Measurements from ENCODE around the gene TSPEAR.

Gene TSPEAR

DNA sequence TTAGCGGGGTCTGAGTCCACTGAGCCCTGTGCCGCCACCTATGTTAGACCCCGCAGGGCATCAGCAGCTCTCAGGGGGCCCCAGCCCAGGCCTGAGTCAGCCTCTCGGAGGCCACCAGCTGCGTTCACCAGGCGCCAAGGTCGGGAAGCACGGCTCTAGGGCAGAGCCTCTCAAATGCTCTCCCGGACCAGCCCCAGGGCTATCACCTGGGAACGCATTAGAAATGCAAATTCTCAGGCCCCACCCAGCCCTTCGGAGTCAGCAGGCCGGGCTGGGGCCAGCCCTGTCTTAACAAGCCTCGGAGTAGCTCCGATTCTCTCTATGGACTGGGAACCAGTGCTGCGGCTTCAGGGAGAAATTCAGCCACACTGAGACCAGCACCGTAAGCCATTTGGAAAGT lies 37.2 kb upstream of the TSPEAR start:
- DNase-seq (ENCODE audit: low read depth): no peak
- TF ChIP-seq MAX (IDR thresholded peaks at IDR 0.05; ENCODE audit: low read depth, low read length) (no peak), POLR2A (IDR thresholded peaks at IDR 0.05; ENCODE audit: extremely low read depth, insufficient read length) (no peak), MYC (IDR thresholded peaks at IDR 0.05; ENCODE audit: low read depth, low read length) (no peak)
- TF ChIP-seq, protein P1, sequence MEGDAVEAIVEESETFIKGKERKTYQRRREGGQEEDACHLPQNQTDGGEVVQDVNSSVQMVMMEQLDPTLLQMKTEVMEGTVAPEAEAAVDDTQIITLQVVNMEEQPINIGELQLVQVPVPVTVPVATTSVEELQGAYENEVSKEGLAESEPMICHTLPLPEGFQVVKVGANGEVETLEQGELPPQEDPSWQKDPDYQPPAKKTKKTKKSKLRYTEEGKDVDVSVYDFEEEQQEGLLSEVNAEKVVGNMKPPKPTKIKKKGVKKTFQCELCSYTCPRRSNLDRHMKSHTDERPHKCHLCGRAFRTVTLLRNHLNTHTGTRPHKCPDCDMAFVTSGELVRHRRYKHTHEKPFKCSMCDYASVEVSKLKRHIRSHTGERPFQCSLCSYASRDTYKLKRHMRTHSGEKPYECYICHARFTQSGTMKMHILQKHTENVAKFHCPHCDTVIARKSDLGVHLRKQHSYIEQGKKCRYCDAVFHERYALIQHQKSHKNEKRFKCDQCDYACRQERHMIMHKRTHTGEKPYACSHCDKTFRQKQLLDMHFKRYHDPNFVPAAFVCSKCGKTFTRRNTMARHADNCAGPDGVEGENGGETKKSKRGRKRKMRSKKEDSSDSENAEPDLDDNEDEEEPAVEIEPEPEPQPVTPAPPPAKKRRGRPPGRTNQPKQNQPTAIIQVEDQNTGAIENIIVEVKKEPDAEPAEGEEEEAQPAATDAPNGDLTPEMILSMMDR (IDR thresholded peaks at IDR 0.05; ENCODE audit: low read depth, low read length): no peak
- H3K4me3 ChIP-seq (ENCODE audit: low read depth, low read length): no peak overlapping the region

DNA sequence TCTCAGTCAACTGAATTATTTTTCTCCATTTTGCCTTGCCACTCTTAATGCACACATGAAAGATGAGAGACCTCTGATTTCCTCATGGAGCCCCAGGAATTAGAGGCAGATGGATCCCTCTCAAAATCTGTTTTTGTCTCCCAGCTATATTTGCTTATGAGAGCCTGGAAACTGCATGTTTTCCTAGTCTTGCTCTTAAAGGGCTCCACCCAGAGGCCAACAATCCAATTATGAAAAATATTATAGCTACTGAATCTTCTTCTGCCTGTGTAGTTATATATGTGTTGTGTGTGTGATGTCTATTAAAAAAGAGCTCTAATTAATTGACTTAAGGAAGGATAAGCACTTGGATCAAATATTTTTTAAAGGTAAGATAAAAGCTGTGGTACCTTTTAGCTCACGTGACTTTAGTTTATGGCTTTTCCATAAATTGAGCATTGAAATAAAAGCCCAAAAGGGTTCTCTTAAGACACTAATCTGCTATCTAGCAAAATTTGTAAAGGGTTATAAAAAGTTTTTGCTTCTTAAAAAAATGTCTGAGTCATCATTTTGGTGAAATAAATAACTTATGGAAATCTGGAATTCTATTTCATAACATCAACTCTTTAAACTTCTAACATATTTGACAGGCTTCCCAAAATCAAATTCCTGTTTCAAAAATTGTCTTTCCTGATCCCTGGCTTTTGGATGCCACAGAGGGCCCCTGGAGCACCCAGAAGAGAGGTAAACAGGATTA lies 31.2 kb upstream of the TSPEAR start:
- no peak for TF ChIP-seq POLR2A (IDR thresholded peaks at IDR 0.05; ENCODE audit: extremely low read depth, insufficient read length)
- TF ChIP-seq MAX (IDR thresholded peaks at IDR 0.05; ENCODE audit: low read depth, low read length): no peak
- TF ChIP-seq, protein P1 (IDR thresholded peaks at IDR 0.05; ENCODE audit: low read depth, low read length): peak; percentile 33
- TF ChIP-seq MYC (IDR thresholded peaks at IDR 0.05; ENCODE audit: low read depth, low read length): no peak
- no peak overlapping the region for H3K4me3 ChIP-seq (ENCODE audit: low read depth, low read length)
- DNase-seq (ENCODE audit: low read depth): peak; percentile 53

- H3K4me3 ChIP-seq (ENCODE audit: low read depth, low read length): no peak overlapping the region
- DNase-seq (ENCODE audit: low read depth): no peak
- TF ChIP-seq MYC (IDR thresholded peaks at IDR 0.05; ENCODE audit: low read depth, low read length) (no peak), MAX (IDR thresholded peaks at IDR 0.05; ENCODE audit: low read depth, low read length) (no peak), POLR2A (IDR thresholded peaks at IDR 0.05; ENCODE audit: extremely low read depth, insufficient read length) (no peak)
- TF ChIP-seq, protein P1 (IDR thresholded peaks at IDR 0.05; ENCODE audit: low read depth, low read length): no peak
Observed at GRCh38 chr21:44741921-44742320, 30.5 kb upstream of the TSPEAR start.

GRCh38 chr21:44740742-44741141 lies 29.4 kb upstream of the TSPEAR start:
- TF ChIP-seq POLR2A (IDR thresholded peaks at IDR 0.05; ENCODE audit: extremely low read depth, insufficient read length): no peak
- no peak for DNase-seq (ENCODE audit: low read depth)
- H3K4me3 ChIP-seq (ENCODE audit: low read depth, low read length): no peak overlapping the region

- H3K4me3 ChIP-seq (ENCODE audit: low read depth, low read length): no peak overlapping the region
- DNase-seq (ENCODE audit: low read depth): no peak
- no peak for TF ChIP-seq POLR2A (IDR thresholded peaks at IDR 0.05; ENCODE audit: extremely low read depth, insufficient read length)
- TF ChIP-seq, protein P1 (IDR thresholded peaks at IDR 0.05; ENCODE audit: low read depth, low read length): no peak
- TF ChIP-seq MYC (IDR thresholded peaks at IDR 0.05; ENCODE audit: low read depth, low read length): no peak
- TF ChIP-seq MAX (IDR thresholded peaks at IDR 0.05; ENCODE audit: low read depth, low read length): no peak
Observed at GRCh38 chr21:44739316-44739715, 27.9 kb upstream of the TSPEAR start.

DNA sequence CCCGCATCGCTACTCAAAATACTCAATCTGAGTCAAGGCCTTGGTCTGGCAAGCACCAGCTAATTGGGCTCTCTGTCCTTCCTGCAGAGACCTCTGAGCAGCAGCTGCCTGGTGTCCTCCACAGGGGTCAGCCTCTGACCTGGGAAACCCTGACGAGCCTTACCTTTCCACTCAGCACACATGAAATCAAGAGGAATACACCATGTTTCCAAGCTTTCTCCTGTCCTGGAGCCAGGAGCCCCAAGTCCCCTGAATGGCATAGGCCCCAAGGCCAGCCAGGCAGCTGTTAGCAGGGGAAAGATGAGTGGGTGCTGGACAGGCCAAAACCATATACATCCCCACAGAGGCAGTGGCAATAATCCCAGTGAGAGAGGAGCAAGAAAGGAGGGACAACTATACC lies 27.2 kb upstream of the TSPEAR start:
- DNase-seq (ENCODE audit: low read depth): no peak
- no peak overlapping the region for H3K4me3 ChIP-seq (ENCODE audit: low read depth, low read length)
- TF ChIP-seq MAX (IDR thresholded peaks at IDR 0.05; ENCODE audit: low read depth, low read length) (no peak), MYC (IDR thresholded peaks at IDR 0.05; ENCODE audit: low read depth, low read length) (no peak), POLR2A (IDR thresholded peaks at IDR 0.05; ENCODE audit: extremely low read depth, insufficient read length) (no peak)
- TF ChIP-seq, protein P1 (IDR thresholded peaks at IDR 0.05; ENCODE audit: low read depth, low read length): no peak

Measured in NB4 (cell line).